GM19463 (cell line): ENCODE data around the gene TTC28.

ENCODE experiments used
- ATAC-seq: cut with Tn5 transposase; IDR thresholded peaks from one replicate; pipeline ENCODE4 v1.9.1; 2021; ENCODE audit warnings: mild to moderate bottlenecking, moderate library complexity; ENCODE audit not compliant: unreplicated experiment

The TTC28 gene

GRCh38 chr22:27941143-27941542, 738.5 kb downstream of the TTC28 start:
- ATAC-seq: no peak

- no peak for ATAC-seq
These were observed 742.2 kb downstream of the TTC28 start for GRCh38 chr22:27937453-27937852.

DNA sequence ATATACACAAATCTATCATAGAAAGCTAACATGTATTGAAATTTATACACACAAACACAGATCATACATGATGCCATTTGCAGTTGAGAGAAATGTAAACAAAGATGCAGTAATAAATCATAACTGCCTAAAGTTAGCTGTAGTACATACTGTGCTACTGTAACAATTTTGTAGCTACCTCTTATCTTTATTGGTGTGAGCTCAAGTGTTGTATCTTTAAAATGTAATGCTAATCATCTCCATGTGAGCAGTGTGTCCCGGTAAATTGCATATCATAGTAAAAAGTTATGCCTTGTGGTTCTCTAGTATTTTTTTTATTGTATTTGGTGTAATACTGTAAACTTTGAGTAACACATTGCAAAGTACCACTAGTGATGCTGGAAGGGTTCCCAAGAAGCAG, 743.7 kb downstream of the TTC28 start:
- no peak for ATAC-seq

DNA sequence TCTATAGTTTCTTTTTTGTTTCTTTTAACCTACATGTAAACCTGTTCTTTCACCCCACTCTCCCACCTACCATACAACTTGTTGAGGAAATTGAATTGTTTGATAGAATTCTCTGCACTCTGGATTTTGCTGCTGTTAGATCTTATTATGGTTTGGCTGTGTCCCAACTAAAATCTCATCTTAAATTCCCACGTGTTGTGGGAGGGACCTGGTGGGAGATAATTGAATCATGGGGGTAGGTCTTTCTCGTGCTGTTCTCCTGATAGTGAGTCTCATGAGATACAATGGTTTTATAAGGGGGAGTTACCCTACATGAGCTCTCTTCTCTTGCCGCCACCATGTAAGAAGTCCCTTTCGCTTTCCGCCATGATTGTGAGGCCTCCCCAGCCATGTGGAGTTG, 745.6 kb downstream of the TTC28 start:
- ATAC-seq: no peak

DNA sequence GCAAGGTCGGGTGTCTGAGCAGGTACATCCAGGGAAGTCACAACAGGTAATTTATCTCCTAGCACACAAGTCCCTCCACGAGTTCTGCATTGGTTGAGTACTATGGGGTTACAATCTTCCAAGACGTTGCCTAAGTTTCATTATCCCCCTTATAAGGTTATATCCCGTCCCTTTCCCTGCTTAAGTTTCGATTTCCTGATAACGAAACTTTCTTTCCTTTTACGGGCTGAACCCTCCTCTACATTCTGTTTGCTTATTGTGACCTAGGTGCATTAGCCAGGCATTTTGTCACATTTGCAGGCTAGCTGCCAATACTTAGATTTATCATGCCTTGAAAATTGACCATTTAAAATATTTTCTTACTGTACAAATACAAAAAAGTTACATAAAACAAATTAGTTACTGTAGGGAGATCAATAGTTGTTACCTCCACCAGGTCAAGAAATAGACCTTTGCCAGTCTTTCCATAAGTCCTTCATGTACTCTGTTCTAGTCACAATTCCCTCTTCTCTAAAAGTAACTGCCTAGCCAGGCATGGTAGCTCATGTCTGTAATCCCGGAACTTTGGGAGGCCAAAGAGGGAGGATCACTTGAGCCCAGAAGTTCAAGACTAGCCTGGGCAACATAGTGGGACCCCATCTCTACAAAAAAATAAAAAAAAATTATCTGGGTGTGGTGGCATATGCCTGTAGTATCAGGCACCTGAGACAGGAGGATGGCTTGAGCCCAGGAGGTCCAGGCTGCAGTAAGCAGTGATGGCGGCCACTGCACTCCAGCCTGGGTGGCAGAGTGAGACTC, 746.3 kb downstream of the TTC28 start:
- no peak for ATAC-seq

DNA sequence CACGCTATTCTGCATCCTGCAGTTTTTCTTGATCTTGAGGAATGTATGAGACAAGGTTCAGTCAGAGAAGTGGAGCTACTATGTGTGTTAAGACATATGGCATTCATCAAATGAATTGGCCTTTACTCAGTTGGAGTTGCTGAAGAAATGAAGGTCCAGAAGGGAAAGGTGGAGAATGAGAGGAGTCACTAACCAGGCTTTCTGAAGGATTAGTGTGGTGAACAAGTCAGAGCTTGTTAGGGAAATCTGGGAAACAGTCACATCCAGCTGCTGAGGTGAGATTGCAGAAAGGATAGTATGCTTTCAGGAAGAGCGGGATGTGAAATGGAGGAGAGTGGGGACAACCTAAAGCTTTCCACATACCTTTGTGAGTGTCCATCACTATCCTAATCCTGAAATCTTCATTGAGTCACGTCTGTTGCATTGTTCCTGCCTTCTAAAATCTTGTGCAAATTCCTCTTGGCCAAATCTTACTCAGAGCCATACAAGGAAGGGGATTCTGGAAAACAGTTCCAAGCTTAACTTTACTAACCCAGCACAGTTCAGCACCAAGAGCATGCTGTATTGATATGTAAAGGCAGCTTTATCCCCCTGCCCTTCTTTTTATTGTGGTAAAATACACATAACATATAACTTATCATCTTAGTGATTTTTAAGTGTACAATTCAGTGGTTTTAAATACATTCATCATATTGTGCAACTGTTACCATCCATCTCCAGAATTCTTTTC, 749.1 kb downstream of the TTC28 start:
- no peak for ATAC-seq
